EH (cell line): Measurements from ENCODE around the gene SH2D7.
A peak's percentile ranks its signal among the peaks of the same experiment; 100 is the strongest.
"Not testable (repeated sequence)": the region's sequence is repeated elsewhere in the genome, so short reads cannot be mapped to it uniquely, and the experiment has no call there.

ENCODE experiments used
- DNase-seq: peaks from one replicate; pipeline ENCODE4 v3.0.0-alpha.2; 2015; ENCODE audit warnings: low read depth

SH2D7 gene

DNA sequence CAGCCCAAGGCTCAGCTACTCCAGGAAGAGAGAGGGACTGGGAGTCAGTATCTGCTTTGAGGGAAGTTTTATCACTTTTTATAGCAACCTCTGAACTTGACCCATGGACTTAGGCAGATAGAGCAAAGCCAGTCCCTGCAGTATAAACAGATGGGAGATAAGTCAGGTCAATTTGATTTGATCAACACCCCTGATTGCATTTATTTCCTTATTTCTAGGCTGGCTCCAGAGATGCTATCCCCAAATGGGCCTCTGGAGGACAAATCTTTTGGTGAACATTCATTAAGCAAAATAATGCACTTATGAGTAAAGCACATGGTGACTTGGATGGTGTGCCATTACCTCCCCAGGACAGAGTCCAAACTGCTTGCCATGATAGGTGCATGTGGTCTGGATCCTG, 47.9 kb downstream of the SH2D7 start:
- no peak for DNase-seq

DNA sequence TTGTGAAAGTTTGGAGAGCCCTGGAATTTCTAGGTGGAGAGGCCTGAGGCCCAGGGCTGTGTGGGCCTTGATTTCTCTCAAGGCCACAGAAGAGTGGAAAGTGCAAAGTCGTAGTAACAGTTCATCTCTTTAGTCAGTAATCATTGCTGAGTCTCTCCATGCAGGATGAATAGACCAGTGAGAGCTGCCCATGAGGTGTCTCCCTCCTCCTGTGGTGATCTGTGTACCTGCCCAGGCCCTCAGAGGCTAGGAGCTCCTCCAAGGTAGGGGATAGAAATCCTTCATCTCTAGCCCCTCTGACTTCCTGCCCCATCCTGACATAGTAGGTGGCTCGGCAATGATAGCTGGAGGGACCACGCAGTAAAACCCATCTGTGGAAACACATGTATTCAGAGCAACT, 50.0 kb downstream of the SH2D7 start:
- DNase-seq = no peak

DNA sequence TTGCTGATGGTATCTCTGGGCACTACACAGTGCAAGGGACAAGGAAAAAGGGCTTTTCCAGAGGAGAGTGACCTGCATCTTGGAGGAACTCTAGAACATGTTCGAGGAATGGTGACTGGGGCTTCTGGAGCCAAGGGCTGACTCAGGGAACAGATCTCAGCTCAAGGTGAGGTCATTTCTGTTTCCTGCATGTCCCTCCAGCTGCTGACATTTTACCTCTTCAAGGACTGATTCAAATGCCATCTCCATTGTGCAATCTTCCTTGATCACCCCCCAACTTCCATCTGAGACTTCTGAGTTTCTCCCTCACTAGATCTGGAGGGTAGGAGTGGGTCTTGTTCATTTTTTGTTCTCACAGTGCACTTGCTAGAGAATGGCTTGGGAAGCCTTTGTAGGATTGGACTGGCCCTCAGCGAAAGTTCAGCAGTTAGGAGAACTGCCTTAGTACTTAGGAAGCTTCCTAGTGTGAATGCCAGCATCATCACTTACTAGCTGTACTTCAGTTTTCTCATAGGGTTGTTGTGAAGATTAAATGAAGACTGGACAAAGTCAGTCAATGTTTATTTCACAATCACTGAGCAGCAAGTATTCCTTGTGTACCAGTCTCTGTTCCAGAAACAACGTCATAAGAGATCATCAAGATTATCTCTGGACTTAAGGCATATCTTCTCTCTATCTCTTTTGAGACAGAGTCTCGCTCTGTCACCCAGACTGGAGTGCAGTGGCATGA, 54.2 kb downstream of the SH2D7 start:
- no peak for DNase-seq

DNA sequence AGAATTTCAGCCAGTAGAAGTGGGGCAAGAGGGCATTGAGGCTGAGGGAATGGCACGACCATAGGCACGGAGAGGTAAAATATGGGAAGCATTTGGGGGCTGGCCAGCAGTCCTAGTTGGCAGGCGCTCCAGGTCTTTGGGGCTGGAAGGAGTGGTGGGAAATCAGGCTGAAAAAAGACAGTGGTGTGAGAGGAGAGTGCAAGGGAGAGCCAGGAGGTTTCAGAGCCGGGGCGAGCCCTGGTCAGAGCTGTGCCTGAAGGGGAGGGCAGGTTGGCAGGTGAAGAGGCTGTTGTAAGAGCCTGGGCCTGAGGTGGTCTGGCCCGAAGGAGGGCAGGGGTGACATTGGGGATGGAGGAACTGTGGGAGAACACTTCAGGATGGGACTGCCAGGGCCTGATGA, 55.2 kb downstream of the SH2D7 start:
- no peak for DNase-seq

DNA sequence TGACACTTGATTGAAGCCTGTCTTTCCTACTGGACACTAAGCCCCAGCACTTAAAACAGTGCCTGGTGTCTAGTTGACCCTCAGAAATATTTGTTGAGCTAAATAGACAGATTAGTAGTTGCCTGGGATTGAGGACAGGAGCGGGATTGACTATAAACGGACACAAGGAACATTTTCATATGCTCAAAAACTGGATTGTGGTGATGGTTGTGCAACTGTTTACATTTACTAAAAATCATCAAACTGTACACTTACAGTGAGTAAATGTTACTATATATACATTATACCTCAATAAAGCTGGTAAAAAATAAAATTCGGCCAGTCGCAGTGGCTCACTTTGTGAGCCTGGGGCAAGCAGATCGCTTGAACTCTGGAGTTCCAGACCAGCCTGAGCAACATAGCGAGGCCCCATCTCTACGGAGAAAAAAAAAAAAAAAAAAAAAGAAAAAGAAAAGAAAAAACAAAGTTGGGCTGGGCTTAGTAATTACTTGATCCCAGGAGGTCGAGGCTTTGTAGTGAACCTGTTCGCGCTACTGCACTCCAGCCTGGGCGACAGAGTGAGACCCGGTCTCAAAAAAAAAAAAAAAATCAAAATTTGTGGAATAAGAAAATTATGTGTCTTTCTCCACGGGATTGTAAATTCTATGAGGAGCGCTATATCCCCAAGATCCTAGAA, 56.2 kb downstream of the SH2D7 start:
- DNase-seq = peak; percentile 16

DNA sequence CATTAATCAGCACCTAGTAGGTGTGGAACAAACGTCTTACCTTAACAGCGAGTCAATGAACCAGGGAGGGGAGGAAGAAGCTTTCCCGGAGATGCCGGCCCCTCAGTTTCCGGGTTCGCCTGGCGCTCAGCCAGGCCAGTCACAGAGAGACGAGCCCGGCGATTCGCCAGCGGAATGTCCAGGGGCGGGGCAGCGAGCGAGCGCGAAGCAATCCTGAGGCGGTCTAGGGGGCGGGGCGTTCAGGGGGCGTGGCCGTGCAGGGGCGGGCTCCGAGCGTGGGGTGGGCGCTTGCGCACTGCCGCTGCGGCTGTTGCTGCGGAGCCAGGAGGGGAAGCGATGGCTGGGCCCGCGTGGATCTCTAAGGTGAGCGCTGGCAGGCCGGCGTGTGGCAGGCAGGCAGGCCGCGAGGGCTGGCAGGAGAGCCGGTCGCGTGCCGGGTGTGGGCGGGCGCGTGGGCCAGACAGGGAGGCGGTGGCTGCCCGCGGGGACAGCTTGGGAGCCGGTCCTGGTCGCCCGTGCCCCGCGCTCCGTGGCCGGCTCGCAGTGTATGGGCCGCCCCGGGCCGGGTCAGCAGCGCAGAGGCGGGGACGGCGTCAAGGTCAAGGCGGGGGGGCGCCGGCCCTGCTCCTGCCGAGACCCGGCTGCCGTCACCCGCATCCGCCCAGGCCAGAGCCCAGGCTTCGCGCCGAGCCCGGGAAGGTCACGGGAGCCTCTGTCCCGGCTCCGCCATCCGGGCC, 56.9 kb downstream of the SH2D7 start, which contains the start of gene IDH3A:
Gene IDH3A, plus strand, starts transcription at position 295 of the 737 bp plus-strand sequence. Its CDS starts 42 bp downstream, at position 337.
- DNase-seq = peak; percentile 96

DNA sequence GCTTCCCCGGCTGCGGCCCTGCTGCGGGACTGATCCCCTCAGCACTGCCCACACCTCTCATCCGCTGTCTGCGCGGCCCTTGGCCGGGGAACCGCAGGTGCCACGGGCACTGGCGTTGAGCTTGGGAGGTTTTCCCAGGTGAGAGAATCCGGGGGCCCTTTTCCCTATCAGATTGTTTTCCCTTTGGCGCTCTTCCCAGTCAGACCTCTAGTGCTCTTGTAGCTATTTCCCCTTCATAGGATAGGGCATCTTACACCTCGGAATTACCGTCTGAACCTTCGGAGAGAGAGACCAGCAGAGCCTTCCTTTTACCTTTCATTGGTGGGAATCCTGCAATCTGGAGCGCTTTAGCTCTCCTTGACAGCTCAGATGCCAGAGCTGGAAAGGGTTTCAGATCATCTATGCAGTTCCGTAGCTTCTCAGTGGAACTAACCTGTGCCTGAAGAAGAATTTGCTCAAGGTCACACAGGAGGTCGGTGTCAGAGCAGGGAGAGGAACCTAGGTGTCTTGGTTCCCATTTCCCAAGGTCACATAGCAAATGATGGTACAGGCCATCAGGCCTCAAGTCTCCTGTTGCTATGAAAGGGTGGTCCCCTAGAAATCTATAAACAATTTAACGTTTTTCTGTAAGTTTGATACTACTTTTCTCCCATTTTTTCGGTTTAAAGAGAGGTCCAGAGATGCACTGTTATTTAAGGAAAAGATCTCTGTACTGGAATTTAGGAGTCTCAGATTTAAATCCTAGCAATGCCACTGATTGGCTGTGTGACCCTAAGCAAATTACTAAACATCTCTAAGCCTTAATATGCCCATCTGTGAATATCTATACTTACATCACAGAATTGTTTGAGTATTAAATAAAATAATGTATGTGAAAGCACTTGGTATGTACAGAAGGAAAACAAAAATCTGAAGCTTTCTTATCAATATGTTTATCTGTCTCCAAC, 57.7 kb downstream of the SH2D7 start:
- no peak for DNase-seq

DNA sequence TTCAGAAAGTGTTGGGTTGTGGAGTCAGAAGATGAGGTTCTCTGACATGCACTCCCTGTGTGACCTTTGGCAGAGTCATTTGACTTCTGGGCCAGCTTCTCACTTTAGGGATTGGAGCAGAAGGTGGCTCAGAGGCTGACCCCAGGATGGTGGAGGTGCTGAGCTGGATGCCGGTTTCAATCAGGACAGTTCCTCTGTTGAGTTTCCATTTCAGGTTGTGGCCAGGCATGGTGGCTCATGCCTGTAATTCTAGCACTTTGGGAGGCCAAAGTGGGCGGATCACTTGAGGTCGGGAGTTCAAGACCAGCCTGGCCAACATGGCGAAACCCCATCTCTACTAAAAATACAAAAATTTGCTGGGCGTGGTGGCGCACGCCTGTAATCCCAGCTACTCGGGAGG, 58.7 kb downstream of the SH2D7 start:
- DNase-seq = not testable (repeated sequence)
